ENCODE results near the gene MAPK10. TPM values are rescaled to one million over a fixed set of nuclear protein-coding genes. Genes with fewer than 3 reads are reported as not detected.

Gene MAPK10
- polyA plus RNA-seq, 1 donor (not counting 4 experiments of a cell fraction or from before 2014, with no cell fraction given): 8.2 TPM

DNA sequence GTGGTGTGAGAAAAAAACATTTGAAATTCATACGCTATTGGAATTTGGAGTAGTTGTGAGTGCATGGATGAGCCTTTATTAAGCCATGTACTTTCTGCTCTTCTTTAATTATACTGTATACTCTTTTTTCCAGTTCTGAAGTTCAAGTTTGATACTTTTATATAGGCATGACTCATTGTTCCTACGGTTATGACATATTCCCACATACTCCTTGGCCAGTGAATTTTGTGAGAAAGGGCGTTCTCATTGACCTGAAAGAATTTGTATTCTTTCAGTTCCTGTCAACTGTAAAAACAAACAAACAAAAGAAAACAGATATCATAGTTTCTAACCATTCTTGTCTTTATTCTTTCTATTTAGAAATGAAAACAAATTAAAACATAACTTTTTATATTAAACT is 407.3 kb downstream of the MAPK10 start:
- Histone ChIP-seq H3K4me2 (ENCODE audit: control insufficient read depth, extremely low read depth, insufficient read depth, low read depth, low read length) (no peak overlapping the region), H3K4me1 (ENCODE audit: control insufficient read depth, extremely low read depth, insufficient read depth, low read length) (peaks cover 6% of the 10 kb centered on the region), H3K9me3 (ENCODE audit: control insufficient read depth, low read depth, low read length) (no peaks in the 10 kb centered on the region), H3K36me3 (ENCODE audit: control insufficient read depth in 2 of 2, extremely low read depth in 1 of 2, insufficient read depth in 2 of 2, low read length in 2 of 2) (no peaks in the 10 kb centered on the region), H4K20me1 (ENCODE audit: control insufficient read depth, extremely low read depth, insufficient read depth, low read length) (no peaks in the 10 kb centered on the region), H3K27ac (ENCODE audit: control insufficient read depth, insufficient read depth, low read length) (no peak overlapping the region), H3K4me3 (ENCODE audit: control insufficient read depth in 2 of 3, extremely low read depth in 1 of 3, insufficient read depth in 2 of 3, low read depth in 1 of 3, low read length in 3 of 3) (no peak overlapping the region), H3K9me1 (ENCODE audit: control insufficient read depth, extremely low read depth, insufficient read depth, low read length) (no peaks in the 10 kb centered on the region), H2AFZ (ENCODE audit: control insufficient read depth, low read length) (no peak overlapping the region), H3K79me2 (ENCODE audit: control insufficient read depth, insufficient read depth, low read length) (no peaks in the 10 kb centered on the region), H3K9ac (ENCODE audit: control insufficient read depth, extremely low read depth, insufficient read depth, low read length) (no peak overlapping the region), H3K27me3 (ENCODE audit: control insufficient read depth, extremely low read depth, insufficient read depth, low read length) (no peaks in the 10 kb centered on the region)
- dilution Hi-C loops (cut with MboI; ENCODE audit: extremely low pct_ligation_motif_present, low sequenced_read_pairs): no loop called here
- FAIRE-seq (no peak), DNase-seq (ENCODE audit: low read depth, low spot score) (no peak)
- no peak for TF ChIP-seq EZH2 (IDR thresholded peaks at IDR 0.05; ENCODE audit: low read length)
- TF ChIP-seq, protein P1, sequence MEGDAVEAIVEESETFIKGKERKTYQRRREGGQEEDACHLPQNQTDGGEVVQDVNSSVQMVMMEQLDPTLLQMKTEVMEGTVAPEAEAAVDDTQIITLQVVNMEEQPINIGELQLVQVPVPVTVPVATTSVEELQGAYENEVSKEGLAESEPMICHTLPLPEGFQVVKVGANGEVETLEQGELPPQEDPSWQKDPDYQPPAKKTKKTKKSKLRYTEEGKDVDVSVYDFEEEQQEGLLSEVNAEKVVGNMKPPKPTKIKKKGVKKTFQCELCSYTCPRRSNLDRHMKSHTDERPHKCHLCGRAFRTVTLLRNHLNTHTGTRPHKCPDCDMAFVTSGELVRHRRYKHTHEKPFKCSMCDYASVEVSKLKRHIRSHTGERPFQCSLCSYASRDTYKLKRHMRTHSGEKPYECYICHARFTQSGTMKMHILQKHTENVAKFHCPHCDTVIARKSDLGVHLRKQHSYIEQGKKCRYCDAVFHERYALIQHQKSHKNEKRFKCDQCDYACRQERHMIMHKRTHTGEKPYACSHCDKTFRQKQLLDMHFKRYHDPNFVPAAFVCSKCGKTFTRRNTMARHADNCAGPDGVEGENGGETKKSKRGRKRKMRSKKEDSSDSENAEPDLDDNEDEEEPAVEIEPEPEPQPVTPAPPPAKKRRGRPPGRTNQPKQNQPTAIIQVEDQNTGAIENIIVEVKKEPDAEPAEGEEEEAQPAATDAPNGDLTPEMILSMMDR (optimal IDR thresholded peaks at IDR 0.05 in 1 of 3, IDR thresholded peaks at IDR 0.05 in 1 of 3, conservative IDR thresholded peaks at IDR 0.05 in 1 of 3; ENCODE audit: extremely low read depth in 1 of 3, insufficient read depth in 2 of 3, low read length in 3 of 3): no peak

DNA sequence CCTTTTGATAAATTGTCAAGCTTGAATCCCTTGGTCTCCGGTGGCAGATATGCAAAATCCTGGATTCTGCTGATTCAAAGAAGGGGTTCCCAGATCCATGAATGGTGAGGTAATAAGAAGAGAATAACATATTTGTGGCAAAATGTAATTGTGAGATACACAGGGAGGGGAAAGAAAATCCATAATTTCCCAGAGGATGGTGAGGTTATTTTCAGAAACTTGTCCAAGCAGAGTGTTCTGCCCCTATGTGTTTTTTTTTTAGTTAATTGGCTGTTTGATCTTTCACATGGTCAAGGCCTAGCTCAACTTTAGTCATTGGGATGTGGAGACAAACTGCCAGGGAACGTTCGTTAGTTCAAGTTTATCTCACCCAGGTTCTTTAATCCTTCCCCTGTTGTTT is 408.8 kb downstream of the MAPK10 start:
- no peaks in the 10 kb centered on the region for H3K79me2 ChIP-seq (ENCODE audit: control insufficient read depth, insufficient read depth, low read length)
- no peak for TF ChIP-seq EZH2 (IDR thresholded peaks at IDR 0.05; ENCODE audit: low read length)
- TF ChIP-seq, protein P1 (optimal IDR thresholded peaks at IDR 0.05 in 1 of 3, IDR thresholded peaks at IDR 0.05 in 1 of 3, conservative IDR thresholded peaks at IDR 0.05 in 1 of 3; ENCODE audit: extremely low read depth in 1 of 3, insufficient read depth in 2 of 3, low read length in 3 of 3): no peak
- no peak overlapping the region for H3K27ac ChIP-seq (ENCODE audit: control insufficient read depth, insufficient read depth, low read length)
- H3K4me1 ChIP-seq (ENCODE audit: control insufficient read depth, extremely low read depth, insufficient read depth, low read length): peaks cover 6% of the 10 kb centered on the region
- H2AFZ ChIP-seq (ENCODE audit: control insufficient read depth, low read length): no peak overlapping the region
- no peaks in the 10 kb centered on the region for H3K27me3 ChIP-seq (ENCODE audit: control insufficient read depth, extremely low read depth, insufficient read depth, low read length)
- no peaks in the 10 kb centered on the region for H4K20me1 ChIP-seq (ENCODE audit: control insufficient read depth, extremely low read depth, insufficient read depth, low read length)
- dilution Hi-C loops (cut with MboI; ENCODE audit: extremely low pct_ligation_motif_present, low sequenced_read_pairs): no loop called here
- DNase-seq (ENCODE audit: low read depth, low spot score) (no peak), FAIRE-seq (no peak)
- H3K4me2 ChIP-seq (ENCODE audit: control insufficient read depth, extremely low read depth, insufficient read depth, low read depth, low read length): no peak overlapping the region
- no peaks in the 10 kb centered on the region for H3K9me3 ChIP-seq (ENCODE audit: control insufficient read depth, low read depth, low read length)
- H3K9ac ChIP-seq (ENCODE audit: control insufficient read depth, extremely low read depth, insufficient read depth, low read length): no peak overlapping the region
- no peaks in the 10 kb centered on the region for H3K9me1 ChIP-seq (ENCODE audit: control insufficient read depth, extremely low read depth, insufficient read depth, low read length)
- H3K4me3 ChIP-seq (ENCODE audit: control insufficient read depth in 2 of 3, extremely low read depth in 1 of 3, insufficient read depth in 2 of 3, low read depth in 1 of 3, low read length in 3 of 3): no peak overlapping the region
- no peaks in the 10 kb centered on the region for H3K36me3 ChIP-seq (ENCODE audit: control insufficient read depth in 2 of 2, extremely low read depth in 1 of 2, insufficient read depth in 2 of 2, low read length in 2 of 2)

Data from keratinocyte (primary cell).